ENCODE data around the gene MRPL10.

Gene MRPL10

DNA sequence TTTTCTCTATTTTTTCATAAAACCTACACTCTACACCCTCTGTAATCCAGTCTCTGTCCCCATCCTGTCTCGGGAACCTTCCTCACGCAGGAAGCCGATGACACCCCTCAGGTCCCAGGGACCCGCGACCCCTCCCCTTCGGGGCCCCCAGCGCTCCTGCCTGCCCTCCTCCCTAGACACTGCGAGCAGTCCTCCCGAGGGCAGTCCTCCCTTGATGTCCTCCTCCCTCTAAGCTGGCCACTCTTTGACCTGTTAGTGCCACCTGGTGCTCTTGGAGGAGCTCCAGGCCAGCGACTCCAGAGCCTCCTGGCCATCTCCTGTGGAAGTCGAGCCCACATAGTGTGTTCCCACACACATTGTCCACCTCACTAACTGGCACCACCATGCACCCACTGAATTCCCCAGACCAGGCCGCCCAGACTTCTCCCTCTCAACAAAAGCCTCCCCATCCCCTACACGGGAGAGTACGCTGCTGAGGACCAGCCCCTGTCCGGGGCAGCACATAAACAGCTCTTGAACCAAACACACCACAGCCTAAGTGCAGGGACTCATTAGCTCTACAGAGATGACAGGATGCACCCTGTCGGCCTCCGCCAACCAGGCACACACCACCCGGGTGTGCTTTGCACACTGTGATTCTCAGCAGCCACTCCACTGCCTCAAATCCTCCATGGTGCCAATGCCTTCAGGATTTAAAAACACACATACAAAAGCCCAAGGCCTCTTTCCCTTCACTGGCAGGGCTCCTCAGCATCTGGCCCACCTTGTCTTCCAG, 19.0 kb downstream of the MRPL10 start:
- no peak for DNase-seq

DNA sequence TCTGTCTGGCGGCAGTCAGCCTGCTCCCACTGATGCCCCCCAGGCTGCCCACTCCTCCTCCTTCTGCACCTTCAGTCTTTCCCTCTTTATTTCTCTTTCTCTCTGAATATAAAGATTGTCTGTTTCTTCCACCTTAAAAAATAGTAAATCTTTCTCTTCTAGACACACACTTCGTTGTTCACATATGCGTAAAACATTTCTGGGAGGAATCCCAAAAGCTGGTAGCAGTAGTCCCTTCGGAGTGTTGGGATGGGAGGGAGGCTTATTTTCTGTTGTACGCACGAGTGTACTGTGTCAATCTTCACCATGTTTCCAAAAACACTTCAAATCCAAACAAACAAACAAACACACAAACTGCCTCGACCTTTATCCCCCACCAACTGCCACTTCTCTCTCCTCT, 19.6 kb downstream of the MRPL10 start:
- no peak for DNase-seq

DNA sequence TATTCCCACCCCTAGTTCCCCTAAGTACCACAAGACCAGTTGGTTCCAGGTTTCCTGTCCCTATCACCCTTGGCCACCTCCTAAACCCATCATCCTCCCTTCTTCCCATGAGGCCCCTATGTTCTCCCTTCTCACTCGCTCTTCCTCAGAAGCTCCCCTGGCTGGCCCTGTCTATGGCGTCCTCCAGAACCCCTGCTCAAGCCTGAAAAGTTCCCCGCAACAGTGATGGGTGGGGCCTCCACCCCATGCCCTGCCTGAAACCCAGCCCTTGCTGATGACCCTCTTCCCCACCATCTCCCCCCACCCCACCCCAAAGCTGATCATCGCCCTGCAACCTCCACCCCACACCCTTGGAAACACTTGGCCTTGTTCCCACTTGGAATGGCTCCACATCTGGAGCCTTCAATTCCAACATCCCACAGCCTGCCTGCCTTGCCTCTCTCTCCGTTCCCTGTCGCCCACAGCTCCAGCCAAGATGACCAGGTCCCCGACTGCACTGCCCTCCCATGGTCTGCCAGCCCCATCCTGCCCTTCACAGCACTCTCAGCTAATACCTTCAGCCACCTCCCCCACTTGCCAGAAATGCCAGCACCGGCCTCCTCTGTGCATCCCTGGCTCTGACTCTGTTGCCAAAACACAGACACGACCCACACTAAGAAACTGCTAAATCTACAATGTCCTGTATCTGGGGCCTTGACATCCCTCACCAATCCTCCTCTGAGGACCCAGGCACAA, 20.3 kb downstream of the MRPL10 start:
- DNase-seq: no peak

DNA sequence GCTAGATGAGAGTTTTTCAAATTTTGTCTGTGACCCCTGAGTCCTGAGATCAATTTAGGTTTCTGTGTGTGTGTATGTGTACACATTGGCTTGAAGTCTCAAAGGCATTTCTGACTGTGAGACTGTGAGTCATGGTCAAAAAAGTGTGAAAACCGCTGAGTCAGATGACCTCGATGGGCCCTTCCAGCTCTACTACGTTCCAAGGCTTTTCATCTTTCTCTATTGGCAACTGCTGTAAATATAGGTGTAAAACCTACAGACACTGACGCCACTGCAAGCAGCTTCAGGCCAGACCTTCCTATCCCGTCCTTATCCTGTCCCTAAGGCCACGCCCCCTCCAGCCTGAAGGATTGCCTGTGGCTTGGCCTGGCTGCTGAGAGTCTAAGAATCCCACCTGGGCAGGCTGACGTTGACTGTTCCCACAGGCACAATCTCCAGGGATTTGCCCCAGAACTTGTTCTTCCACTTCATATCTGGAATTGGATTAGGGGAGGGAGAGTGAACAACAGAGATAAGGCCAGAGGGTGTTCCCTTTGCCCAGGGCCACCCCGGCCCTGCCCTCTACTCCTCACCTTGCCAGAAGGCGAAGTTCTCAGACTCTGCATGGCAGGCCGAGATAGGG, 21.0 kb downstream of the MRPL10 start:
- no peak for DNase-seq

DNA sequence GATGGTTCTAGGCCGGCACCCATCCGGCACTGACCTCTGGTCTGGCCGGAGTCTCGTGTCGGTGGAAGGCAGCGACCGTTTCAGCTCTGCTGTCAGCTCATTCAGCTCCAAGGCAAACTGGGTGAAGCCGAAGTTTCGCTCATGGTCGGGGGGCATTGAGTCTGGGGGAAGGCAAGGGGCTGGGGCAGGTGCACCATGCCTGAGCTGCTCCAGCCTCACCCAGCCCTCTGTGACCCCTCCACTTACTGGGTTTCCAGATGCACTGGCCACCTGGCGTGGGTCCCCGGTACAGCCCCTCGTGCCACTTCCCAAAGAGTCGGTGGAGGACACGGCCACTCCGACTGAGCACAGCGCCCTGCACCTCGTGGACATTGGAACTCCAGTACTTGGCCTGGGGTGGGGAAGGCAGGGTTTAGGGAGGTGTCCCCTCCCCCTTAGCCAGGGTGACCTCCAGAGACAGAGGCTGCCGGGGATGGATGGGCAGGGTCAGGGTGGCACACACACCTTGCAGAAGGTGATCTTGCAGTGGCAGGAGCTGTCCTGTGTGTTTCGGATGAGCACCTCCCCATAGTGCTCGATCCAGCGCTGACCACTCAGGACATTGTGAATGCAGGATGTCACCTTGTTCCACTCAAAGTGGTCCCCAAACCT, 22.4 kb downstream of the MRPL10 start:
- no peak for DNase-seq

DNA sequence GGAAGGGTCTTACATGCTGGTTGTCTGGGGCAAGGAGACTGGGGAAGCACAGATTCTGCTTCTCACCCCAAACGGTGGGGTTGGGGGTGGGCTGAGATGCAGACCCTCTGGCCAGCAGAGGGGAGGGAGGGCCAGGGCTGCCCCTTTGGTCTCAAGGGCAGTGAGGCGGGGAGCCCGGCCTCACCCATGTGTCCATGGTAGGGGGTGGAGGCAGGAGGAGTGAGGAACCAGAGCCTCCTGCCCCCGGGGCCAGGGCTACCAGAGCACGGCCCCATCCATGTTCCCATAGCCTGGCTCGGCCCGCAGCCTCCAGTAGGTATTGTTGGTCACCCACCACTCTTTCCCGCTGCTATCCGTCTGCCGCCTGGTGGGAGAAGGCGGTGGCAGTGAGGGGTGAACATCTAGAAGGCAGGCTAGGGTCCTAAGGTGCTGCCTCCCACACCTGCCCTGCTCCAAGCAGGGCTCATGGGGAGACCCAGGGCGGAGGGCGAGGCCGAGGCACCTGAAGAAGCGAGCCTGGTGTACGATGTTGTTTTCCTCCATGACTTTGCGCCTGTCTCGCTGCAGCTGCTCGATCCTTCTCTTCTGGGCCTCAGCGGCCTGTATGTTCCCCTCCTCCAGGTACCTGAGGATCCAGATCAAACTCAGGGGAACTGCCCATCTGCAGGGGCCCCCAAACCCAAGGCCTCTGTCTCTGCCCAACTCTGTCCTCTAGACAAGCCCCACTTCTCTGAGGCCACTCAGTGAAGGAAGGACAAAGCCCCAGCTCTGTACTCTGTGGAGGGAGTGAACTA, 23.1 kb downstream of the MRPL10 start:
- DNase-seq: no peak

DNA sequence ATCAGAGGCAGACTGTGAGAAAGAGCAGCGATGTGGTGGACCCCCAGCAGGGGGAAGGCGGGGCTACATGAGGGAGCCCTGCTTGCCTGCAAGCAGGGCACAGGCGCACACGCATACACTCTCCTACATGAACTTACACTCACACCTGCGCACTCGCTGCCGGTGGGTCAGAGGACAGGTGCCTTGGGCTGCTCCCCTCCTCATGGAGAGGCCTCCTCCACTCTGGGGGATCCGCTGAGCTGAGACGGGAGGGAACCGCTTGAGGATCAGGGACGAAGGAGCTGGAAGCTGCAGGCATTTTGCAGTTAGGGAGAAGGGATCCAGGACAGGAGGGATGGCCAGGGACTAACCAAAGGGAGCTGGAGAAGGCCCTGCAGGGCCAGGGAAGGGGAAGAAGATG, 23.9 kb downstream of the MRPL10 start:
- no peak for DNase-seq

DNA sequence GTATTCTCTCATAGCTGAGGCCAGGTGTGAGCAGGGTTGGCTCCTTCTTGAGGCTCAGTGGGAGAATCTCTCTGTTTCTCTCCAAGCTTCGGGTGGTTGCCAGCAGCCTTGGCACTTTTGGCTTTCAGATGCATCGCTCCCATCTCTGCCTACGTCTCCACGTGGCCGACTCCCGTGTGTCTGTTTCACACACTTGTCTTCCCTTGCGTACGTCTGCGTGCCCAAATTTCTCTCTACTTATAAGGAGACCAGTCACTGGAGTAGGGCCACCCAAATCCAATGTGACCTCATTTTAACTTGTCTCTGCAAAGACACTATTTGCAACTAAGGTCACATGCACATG, 24.5 kb downstream of the MRPL10 start:
- DNase-seq: no peak

DNA sequence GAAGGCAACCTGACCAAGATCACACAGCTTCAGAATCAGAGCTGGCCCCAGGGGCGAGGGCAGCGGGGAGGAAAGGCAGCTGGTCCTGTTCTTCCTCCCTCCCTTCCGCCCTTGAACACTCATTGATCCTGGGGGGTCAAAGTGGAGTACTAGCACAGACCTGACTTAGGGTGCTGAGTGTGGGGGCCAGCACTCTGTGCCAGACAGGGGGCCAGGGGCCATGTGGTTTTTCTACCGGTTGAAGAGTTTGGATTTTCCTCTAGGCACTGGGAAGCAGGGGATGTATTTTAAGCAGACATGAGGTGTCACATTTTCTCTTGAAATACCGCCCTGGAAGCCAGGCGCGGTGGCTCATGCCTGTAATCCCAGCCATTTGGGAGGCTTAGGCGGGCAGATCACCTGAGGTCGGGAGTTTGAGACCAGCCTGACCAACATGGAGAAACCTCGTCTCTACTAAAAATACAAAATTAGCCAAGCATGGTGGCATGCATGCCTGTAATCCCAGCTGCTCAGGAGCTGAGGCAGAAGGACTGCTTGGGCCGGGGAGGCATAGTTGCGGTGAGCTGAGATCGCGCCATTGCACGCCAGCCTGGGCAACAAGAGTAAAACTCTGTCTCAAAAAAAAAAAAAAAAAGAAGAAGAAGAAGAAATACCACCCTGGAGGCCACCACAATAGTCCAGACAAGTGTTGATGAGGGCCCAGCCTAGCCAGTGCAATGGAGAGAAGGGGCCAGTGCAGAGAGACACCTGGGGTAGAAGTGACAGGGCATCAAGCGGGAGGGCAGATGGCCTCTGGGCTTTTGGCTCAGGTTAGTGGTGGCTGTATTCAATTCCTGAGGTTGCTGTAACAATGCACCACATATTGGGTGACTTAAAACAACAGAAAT, 25.1 kb downstream of the MRPL10 start:
- DNase-seq: no peak

DNA sequence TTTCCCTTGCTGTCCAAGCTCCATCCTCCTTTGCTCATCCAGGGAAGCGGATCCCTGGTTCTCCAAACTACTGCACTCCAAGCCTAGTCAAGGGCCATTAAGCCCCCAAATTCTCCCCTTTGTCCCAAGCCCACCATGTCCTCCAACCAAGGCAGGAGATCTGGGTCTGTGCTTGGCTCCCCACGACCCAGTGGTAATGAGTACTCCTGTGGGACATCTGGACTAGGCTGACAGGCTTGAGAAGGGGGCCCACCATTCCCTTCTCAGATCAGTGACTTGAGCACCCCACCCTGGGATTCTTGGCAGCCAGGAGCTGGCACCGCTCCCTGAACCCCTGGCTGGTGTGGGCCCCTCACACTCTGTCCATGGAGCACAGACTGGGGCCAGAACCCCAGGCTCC, 26.9 kb downstream of the MRPL10 start:
- DNase-seq: no peak

DNA sequence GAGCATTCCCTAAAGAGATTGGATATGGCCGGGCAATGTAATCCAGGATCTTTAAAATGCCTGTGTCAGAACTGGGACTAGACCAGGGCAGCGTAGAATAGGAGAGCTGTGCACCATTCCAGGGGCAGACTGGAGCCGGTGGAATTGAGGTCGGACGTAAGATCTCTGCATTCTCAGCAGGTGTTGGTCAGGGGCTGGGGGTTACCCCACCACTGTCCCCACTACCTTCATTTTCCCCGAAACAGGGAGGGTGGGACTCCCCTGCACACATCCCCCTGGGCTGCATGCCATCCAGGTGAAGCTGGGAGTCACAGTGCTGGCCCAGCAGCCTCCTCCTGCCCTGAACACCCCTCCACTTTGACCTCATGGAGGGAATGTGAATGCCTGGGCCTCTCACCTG, 27.6 kb downstream of the MRPL10 start:
- DNase-seq: no peak

DNA sequence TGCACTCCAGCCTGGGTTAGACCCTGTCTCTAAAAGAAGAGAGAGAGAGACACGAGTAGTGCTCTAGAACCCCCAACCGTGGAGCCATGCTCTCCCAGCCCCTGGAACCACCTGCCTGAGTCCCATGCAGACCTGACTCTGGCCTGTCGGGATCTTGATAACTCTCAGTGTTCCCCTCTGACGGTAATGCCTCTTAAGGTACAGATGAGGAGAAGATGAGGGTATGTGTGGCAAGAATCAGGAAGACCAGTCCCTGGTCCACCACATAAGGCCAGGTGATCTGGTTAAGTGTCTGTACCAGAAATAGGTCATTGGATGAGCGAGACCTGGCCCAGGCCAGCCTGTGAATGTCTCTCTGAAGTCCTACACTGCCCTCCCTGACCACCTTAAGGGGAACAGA, 28.1 kb downstream of the MRPL10 start:
- no peak for DNase-seq

DNA sequence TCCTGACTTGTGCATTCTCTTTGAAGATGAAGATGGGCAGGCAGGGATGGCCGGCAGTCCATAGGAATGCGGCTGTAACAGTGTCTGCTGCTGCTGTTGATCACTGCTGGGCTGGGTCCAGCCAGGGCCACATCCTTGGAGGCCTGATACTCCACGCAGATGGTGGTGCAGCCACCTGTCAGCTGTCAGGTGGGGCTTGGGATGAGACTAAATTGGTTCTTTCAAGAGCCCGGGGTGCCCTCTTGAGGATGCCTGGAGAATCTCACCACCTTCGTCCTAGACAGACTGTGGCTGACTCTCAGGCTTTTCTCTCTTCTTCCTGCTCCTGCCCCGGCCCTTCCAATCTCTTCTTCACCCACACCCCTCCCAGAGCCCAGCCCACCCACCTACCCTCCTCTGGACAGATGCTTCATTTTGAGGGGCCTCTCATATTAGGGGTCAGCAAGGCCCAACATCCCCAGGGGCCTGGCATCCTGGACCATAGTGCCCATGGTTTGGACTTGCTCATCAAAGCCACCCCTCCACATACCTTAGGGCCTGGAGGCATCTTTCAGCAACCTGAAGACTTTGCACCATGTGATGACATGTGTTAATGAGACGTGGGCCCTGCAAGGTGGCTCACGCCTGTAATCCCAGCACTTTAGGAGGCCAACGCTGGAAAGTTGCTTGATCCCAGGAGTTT, 28.9 kb downstream of the MRPL10 start:
- peak; percentile 73 to 83 for DNase-seq

DNA sequence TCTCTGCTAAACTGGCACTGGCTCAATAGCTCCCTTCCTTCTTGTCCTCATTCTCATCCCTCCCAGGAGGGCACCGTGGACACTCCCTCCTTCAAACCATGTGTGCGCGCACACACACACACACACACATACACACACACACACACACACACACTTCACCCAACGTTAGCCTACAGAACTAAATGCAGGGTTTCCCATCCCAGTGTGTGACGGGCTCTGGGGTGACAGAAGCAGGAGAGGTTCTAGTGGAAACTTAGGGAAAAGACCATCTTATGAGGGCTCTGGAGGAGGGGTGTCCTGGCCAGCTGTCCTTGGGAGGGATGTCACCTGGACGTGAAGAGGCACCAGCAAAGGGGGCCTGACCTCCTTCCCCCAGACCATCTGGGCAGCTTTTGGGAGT, 29.4 kb downstream of the MRPL10 start:
- no peak for DNase-seq

DNA sequence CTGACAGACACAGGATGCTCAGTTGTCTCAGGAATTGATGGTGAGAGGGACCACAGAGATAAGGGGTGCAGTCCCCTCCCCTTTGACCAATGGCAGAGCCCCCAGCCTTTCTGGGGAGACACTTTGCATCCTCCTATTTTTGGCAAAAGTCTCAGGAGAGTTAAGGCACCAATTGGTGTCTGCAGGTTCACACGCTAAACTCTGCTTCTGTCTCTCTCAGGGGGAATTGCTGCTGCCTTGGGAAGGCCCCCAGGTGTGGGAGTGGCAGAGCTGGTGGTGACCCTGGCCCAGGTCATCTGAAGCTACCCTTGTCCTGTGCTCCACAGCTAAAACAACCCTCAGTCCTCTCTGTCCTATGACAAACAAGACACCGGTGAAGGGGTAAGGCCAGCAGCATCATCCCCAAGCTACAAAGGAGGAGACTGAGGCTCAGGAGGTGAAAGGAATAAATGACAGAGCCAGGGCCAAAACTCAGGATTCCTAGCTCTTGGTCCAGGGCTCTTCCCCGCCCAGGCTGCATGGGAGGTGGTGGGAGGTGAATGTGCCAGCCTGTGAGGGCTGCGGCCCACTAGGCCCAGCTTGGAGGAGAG, 30.1 kb downstream of the MRPL10 start:
- DNase-seq: no peak

DNA sequence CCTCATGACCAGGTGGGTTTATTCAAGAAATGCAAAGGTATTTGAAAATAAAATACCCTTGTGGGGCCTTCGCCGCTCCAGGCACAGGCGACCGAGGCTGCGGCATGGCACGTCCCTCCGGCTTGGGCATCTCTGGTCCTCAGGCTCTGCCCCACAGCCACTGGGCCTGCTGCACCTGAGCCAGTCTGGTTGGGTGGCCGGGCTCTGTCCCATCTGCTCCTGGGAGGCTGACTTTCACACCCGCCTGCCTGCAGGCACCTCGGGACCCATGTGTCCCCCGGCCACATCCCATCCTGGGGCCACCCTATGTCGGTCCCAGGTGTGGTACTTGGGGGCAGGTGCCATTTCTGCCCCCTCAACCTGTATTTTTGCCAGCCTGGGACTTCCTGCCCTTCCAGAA, 30.7 kb downstream of the MRPL10 start:
- DNase-seq: no peak

DNA sequence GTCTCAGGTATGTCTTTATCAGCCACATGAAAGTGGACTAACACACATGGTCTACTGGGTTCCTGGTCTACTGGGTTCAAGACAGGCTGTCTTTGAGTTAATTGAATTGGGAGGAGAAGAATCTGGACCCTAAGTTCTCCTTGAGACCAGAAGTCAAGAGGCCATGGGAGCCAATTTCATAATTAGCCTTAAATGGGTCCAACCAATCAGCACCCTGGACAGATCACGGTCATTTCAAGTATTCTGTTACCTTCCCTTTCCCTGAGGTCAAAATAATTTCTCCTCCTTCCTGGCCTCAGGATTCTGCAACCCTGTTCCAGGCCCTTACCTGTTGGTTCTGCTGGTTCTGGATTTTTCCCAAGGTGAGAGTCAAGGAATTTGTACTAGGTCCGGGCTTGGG, 33.5 kb downstream of the MRPL10 start:
- peak in 1 of 2 experiments; percentile 26 for DNase-seq

DNA sequence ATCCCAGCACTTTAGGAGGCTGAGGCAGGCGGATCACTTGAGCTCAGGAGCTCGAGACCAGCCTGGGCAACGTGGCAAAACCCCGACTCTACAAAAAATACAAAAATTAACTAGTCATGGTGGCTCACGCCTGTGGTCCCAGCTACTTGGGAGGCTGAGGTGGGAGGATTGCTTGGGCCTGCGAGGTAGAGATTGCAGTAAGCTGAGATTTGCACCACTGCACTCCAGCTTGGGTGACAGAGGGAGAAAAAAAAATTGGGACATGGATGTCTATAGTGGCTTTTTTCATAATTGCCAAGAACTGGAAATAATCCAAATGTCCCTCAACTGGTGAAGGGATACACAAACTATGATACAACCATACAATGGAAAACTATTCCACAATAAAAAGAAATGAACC, 38.4 kb downstream of the MRPL10 start:
- DNase-seq: no peak

DNA sequence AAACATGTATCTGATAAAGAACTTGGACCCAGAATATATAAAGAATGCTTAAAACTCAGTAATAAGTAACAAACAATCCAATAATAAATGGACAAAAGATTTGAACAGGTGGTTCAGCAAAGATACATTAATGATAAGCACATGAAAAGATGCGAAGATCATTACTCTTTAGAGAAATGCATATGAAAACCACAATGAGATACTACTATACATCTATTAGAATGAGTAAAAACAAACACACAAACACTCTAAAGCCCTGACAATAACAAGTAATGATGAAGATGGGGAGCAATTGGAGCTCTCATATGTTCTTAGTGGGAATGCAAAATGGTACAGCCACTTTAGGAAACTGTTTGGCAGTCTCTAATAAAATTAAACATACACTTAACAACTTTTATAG, 38.9 kb downstream of the MRPL10 start:
- no peak for DNase-seq

DNA sequence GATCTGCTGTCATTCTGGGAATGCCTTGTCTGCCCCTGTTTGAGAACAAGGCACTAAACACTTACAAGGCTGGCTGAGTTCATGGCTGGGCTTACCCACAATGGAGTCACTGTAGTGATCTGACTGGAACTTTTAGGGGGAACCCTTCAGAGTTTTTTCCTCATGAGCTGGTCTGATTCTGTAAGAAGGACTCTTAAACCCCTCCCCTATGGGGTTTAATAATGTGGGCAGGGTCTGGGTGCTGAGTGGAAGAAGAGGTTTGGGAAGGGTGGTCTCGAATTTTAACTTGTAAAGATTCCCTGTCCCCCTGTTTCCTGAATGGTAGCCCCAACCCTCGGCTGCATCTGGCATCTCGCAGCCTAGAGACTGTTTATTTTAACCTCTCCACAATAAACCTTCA, 40.3 kb downstream of the MRPL10 start:
- DNase-seq: no peak

All from Kasumi-1 (cell line).